GM19395 (cell line): ENCODE data around the gene HARS1.
A peak's percentile ranks its signal among the peaks of the same experiment; 100 is the strongest.
"Not testable (repeated sequence)": the region's sequence is repeated elsewhere in the genome, so short reads cannot be mapped to it uniquely, and the experiment has no call there.

ENCODE experiments used
- ATAC-seq: cut with Tn5 transposase; IDR thresholded peaks from one replicate; pipeline ENCODE4 v1.9.1; 2021; ENCODE audit warnings: mild to moderate bottlenecking, moderate library complexity; ENCODE audit not compliant: unreplicated experiment

The HARS1 gene

GRCh38 chr5:140633501-140633900 lies 57.7 kb downstream of the HARS1 start:
- no peak for ATAC-seq

GRCh38 chr5:140633021-140633471 lies 58.1 kb downstream of the HARS1 start, which contains the start of gene CD14:
Gene CD14, minus strand, starts transcription at chr5:140633175. Its CDS starts 104 bp downstream, at chr5:140633071.
- peak; percentile 11 for ATAC-seq

GRCh38 chr5:140632366-140633020 lies 58.7 kb downstream of the HARS1 start:
- peak; percentile 70 for ATAC-seq

- peak; percentile 50 for ATAC-seq
Observed at GRCh38 chr5:140631831-140632365, 59.3 kb downstream of the HARS1 start.

- no peak for ATAC-seq
Observed at GRCh38 chr5:140631036-140631417, 60.1 kb downstream of the HARS1 start.

- ATAC-seq, result no peak
Observed at GRCh38 chr5:140630292-140631035, 60.7 kb downstream of the HARS1 start.

- ATAC-seq, result no peak
Observed at GRCh38 chr5:140628711-140629110, 62.5 kb downstream of the HARS1 start.

- ATAC-seq, result no peak
Observed at GRCh38 chr5:140627972-140628371, 63.2 kb downstream of the HARS1 start.

- ATAC-seq, result not testable (repeated sequence)
Observed at GRCh38 chr5:140624886-140625285, 66.3 kb downstream of the HARS1 start.
